SK-N-SH treated with all-trans-retinoic acid at 6 μM for 48 hours (cell line): ENCODE results near the gene STK38L.

Experiments
- ATAC-seq: fragments of 200-7000 bp; cut with Tn5 transposase; 3 replicates; pipeline ENCODE4 v1.9.1; 2020; ENCODE audit warnings: mild to moderate bottlenecking, moderate library complexity
- ARNTL ChIP-seq: fragments of 450-650 bp; formaldehyde crosslinking; IDR thresholded peaks from 2 replicates; pipeline ENCODE4 v1.5.0; 2020; ENCODE audit warnings: low read depth, mild to moderate bottlenecking, moderate library complexity, borderline replicate concordance
- BACH2 ChIP-seq: fragments of 250-450 bp; sonication (Bioruptor Pico); IDR thresholded peaks from 2 replicates; pipeline ENCODE4 v1.9.0; 2021; ENCODE audit warnings: mild to moderate bottlenecking, borderline replicate concordance
- CREB5 ChIP-seq: fragments of 250-450 bp; sonication (Bioruptor Pico); IDR thresholded peaks from 2 replicates; pipeline ENCODE4 v1.5.1; 2020; ENCODE audit warnings: low read depth, mild to moderate bottlenecking, moderate library complexity
- CSDC2 ChIP-seq: fragments of 250-450 bp; sonication (Bioruptor Pico); IDR thresholded peaks from 2 replicates; pipeline ENCODE4 v1.5.0; 2020; ENCODE audit warnings: mild to moderate bottlenecking, moderate library complexity
- CSRNP3 ChIP-seq: fragments of 250-450 bp; sonication (Bioruptor Pico); IDR thresholded peaks from 2 replicates; pipeline ENCODE4 v1.5.1; 2021; ENCODE audit warnings: mild to moderate bottlenecking, moderate library complexity
- ESRRG ChIP-seq: fragments of 250-450 bp; sonication (Bioruptor Pico); IDR thresholded peaks from 2 replicates; pipeline ENCODE4 v1.6.1; 2021; ENCODE audit warnings: mild to moderate bottlenecking
- GLIS3 ChIP-seq: fragments of 250-450 bp; sonication (Bioruptor Pico); IDR thresholded peaks from 2 replicates; pipeline ENCODE4 v1.5.0; 2020; ENCODE audit warnings: mild to moderate bottlenecking, moderate library complexity
- ISL1 ChIP-seq: fragments of 250-450 bp; sonication (Bioruptor Pico); IDR thresholded peaks from 2 replicates; pipeline ENCODE4 v2.1.2; 2022; ENCODE audit warnings: mild to moderate bottlenecking, moderate library complexity
- TCF4 ChIP-seq: fragments of 250-450 bp; sonication (Bioruptor Pico); IDR thresholded peaks from 2 replicates; pipeline ENCODE4 v1.8.0; 2021; ENCODE audit warnings: mild to moderate bottlenecking, moderate library complexity, borderline replicate concordance
- TOX ChIP-seq: fragments of 250-450 bp; sonication (Bioruptor Pico); IDR thresholded peaks from 2 replicates; pipeline ENCODE4 v1.8.0; 2021; ENCODE audit warnings: mild to moderate bottlenecking, moderate library complexity, borderline replicate concordance
- TSHZ2 ChIP-seq: fragments of 250-450 bp; sonication (Bioruptor Pico); IDR thresholded peaks from 2 replicates; pipeline ENCODE4 v1.5.0; 2020; ENCODE audit warnings: mild to moderate bottlenecking, moderate library complexity
- ZC3H10 ChIP-seq: fragments of 250-450 bp; sonication (Bioruptor Pico); IDR thresholded peaks from 2 replicates; pipeline ENCODE4 v1.5.1; 2021; ENCODE audit warnings: mild to moderate bottlenecking, moderate library complexity
- ZFP3 ChIP-seq: fragments of 250-450 bp; sonication (Bioruptor Pico); IDR thresholded peaks from 2 replicates; pipeline ENCODE4 v1.5.0; 2020; ENCODE audit warnings: mild to moderate bottlenecking, moderate library complexity
- ZNF70 ChIP-seq: fragments of 450-650 bp; formaldehyde crosslinking; IDR thresholded peaks from 2 replicates; pipeline ENCODE4 v1.5.0; 2020; ENCODE audit warnings: mild to moderate bottlenecking, moderate library complexity
- ZNF8 ChIP-seq: fragments of 450-650 bp; formaldehyde crosslinking; IDR thresholded peaks from 2 replicates; pipeline ENCODE4 v1.5.0; 2020; ENCODE audit warnings: mild to moderate bottlenecking, moderate library complexity

Gene STK38L

GRCh38 chr12:27207615-27208413 lies 36.3 kb upstream of the STK38L start:
- no peak for TF ChIP-seq ZFP3
- peak; percentile 95 for ATAC-seq

GRCh38 chr12:27208414-27208750 lies 35.7 kb upstream of the STK38L start:
- no peak for TF ChIP-seq ZC3H10
- no peak for TF ChIP-seq CREB5 (CRISPR knock-in tag)
- no peak for TF ChIP-seq ZFP3
- no peak for TF ChIP-seq TCF4 (CRISPR knock-in tag)
- no peak for TF ChIP-seq ARNTL
- no peak for TF ChIP-seq CSRNP3 (CRISPR knock-in tag)
- no peak for TF ChIP-seq CSDC2 (CRISPR knock-in tag)
- TF ChIP-seq BACH2 (CRISPR knock-in tag), result no peak
- ATAC-seq, result no peak

GRCh38 chr12:27209257-27209910 lies 34.7 kb upstream of the STK38L start:
- ATAC-seq, result no peak
- TF ChIP-seq TOX (CRISPR knock-in tag) (no peak), BACH2 (CRISPR knock-in tag) (no peak), CREB5 (CRISPR knock-in tag) (no peak), ZNF8 (CRISPR knock-in tag) (peak; percentile 55; the same call in 1 of the 2 replicates)
- TF ChIP-seq, all 23 proteins: peak for 1

- TF ChIP-seq GLIS3, result no peak
- TF ChIP-seq TSHZ2, result no peak
- TF ChIP-seq ZNF8 (CRISPR knock-in tag), result no peak
- TF ChIP-seq BACH2 (CRISPR knock-in tag), result no peak
- TF ChIP-seq CREB5 (CRISPR knock-in tag), result no peak
- TF ChIP-seq TOX (CRISPR knock-in tag), result no peak
- ATAC-seq, result no peak
Measured at GRCh38 chr12:27210187-27210586, 33.9 kb upstream of the STK38L start.

- ATAC-seq, result no peak
- TF ChIP-seq ZNF70 (CRISPR knock-in tag) (no peak), ESRRG (no peak), ISL1 (CRISPR knock-in tag) (no peak), GLIS3 (no peak), CSRNP3 (CRISPR knock-in tag) (no peak), BACH2 (CRISPR knock-in tag) (no peak)
Measured at GRCh38 chr12:27212861-27213260, 31.2 kb upstream of the STK38L start.
